Ishikawa (cell line): ENCODE measurements around the gene GUCY2D.

Experiments used
- CREB1 ChIP-seq: IDR thresholded peaks from 2 replicates; pipeline ENCODE4 v1.6.1; 2012; ENCODE audit warnings: low read depth
- EGR1 ChIP-seq: IDR thresholded peaks from 2 replicates; pipeline ENCODE4 v1.6.1; 2012
- EP300 ChIP-seq: IDR thresholded peaks from 2 replicates; pipeline ENCODE4 v1.6.1; 2012; ENCODE audit warnings: borderline replicate concordance
- MAX ChIP-seq: IDR thresholded peaks from 2 replicates; pipeline ENCODE4 v1.6.1; 2012
- TAF1 ChIP-seq: IDR thresholded peaks from 2 replicates; pipeline ENCODE4 v1.6.1; 2012; ENCODE audit warnings: low read depth, mild to moderate bottlenecking
- TEAD4 ChIP-seq: IDR thresholded peaks from 2 replicates; pipeline ENCODE4 v1.6.1; 2012
- YY1 ChIP-seq: IDR thresholded peaks from 2 replicates; pipeline ENCODE4 v1.6.1; 2012; ENCODE audit warnings: low read depth
- TF ChIP-seq, protein P1 (sequence below): IDR thresholded peaks from 2 replicates; pipeline ENCODE4 v1.6.1; 2012; ENCODE audit warnings: low read depth, mild to moderate bottlenecking

- TF ChIP-seq MAX: no peak
- no peak for TF ChIP-seq EGR1
- no peak for TF ChIP-seq EP300
- TF ChIP-seq YY1: no peak
- TF ChIP-seq, protein P1, sequence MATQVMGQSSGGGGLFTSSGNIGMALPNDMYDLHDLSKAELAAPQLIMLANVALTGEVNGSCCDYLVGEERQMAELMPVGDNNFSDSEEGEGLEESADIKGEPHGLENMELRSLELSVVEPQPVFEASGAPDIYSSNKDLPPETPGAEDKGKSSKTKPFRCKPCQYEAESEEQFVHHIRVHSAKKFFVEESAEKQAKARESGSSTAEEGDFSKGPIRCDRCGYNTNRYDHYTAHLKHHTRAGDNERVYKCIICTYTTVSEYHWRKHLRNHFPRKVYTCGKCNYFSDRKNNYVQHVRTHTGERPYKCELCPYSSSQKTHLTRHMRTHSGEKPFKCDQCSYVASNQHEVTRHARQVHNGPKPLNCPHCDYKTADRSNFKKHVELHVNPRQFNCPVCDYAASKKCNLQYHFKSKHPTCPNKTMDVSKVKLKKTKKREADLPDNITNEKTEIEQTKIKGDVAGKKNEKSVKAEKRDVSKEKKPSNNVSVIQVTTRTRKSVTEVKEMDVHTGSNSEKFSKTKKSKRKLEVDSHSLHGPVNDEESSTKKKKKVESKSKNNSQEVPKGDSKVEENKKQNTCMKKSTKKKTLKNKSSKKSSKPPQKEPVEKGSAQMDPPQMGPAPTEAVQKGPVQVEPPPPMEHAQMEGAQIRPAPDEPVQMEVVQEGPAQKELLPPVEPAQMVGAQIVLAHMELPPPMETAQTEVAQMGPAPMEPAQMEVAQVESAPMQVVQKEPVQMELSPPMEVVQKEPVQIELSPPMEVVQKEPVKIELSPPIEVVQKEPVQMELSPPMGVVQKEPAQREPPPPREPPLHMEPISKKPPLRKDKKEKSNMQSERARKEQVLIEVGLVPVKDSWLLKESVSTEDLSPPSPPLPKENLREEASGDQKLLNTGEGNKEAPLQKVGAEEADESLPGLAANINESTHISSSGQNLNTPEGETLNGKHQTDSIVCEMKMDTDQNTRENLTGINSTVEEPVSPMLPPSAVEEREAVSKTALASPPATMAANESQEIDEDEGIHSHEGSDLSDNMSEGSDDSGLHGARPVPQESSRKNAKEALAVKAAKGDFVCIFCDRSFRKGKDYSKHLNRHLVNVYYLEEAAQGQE: no peak
- no peak for TF ChIP-seq TAF1
- TF ChIP-seq CREB1: no peak
- TF ChIP-seq TEAD4: no peak
Observed at GRCh38 chr17:7969433-7969832, 33.0 kb upstream of the GUCY2D start.
